Thyroid gland (tissue), 4 donors: ENCODE data around the gene P4HA1.

Experiments
- POLR2A ChIP-seq, 2 donors: fragments of 450-650 bp; IDR thresholded peaks; one replicate each; pipeline ENCODE4 v1.6.1; 2017; ENCODE audit warnings: antibody characterized with exemption in 2 of 2, mild to moderate bottlenecking in 2 of 2, moderate library complexity in 1 of 2
- TF ChIP-seq, protein P1 (sequence below), 6 experiments: fragments of 200-600 bp in 3 of 6; fragments of 450-650 bp in 3 of 6; sonication (generic) in 3 of 6; IDR thresholded peaks; one replicate each; pipeline ENCODE4 v1.5.1; 2016 to 2019; ENCODE audit warnings: antibody characterized with exemption in 6 of 6, mild to moderate bottlenecking in 2 of 6, inconsistent platforms in 1 of 6, moderate library complexity in 1 of 6

DNA sequence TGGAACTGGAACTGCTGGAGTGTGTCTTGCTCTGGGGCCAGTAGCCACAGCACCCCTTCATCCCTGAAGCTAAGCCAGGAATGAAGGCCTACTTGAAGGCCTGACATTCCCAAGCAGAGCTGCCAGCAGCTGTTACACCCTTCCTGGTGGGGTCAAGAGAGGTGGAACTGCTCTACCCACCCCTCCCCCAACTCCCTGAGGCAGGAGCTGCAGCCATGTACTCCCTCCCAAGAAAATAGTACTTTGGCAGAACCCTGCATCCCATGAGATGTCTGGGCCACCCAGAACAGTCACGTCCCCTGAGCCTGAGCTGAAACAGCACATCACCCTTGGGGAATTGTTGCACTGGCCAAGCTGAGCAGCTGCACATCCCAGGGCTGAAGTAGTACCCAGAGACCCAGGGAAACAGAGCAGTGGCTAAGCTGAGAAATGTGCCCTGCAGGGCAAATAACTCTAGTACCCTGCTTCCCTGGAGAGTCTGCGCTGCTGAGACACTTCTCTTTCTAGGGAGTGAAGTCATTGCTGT is 78.6 kb downstream of the P4HA1 start:
- TF ChIP-seq POLR2A (IDR thresholded peaks at IDR 0.05) = no peak
- TF ChIP-seq, protein P1, sequence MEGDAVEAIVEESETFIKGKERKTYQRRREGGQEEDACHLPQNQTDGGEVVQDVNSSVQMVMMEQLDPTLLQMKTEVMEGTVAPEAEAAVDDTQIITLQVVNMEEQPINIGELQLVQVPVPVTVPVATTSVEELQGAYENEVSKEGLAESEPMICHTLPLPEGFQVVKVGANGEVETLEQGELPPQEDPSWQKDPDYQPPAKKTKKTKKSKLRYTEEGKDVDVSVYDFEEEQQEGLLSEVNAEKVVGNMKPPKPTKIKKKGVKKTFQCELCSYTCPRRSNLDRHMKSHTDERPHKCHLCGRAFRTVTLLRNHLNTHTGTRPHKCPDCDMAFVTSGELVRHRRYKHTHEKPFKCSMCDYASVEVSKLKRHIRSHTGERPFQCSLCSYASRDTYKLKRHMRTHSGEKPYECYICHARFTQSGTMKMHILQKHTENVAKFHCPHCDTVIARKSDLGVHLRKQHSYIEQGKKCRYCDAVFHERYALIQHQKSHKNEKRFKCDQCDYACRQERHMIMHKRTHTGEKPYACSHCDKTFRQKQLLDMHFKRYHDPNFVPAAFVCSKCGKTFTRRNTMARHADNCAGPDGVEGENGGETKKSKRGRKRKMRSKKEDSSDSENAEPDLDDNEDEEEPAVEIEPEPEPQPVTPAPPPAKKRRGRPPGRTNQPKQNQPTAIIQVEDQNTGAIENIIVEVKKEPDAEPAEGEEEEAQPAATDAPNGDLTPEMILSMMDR (IDR thresholded peaks at IDR 0.05) = no peak
